ENCODE results near the gene FCN2. TPM values are rescaled to one million over a fixed set of nuclear protein-coding genes. Genes with fewer than 3 reads are reported as not detected.

The FCN2 gene
- polyA plus RNA-seq, 1 donor (not counting 4 experiments of a cell fraction or from before 2014, with no cell fraction given), result not detected

- Histone ChIP-seq H3K79me2 (ENCODE audit: control insufficient read depth, insufficient read depth, low read length) (no peaks in the 10 kb centered on the region), H3K4me3 (ENCODE audit: control insufficient read depth in 2 of 3, extremely low read depth in 1 of 3, insufficient read depth in 2 of 3, low read depth in 1 of 3, low read length in 3 of 3) (no peak overlapping the region), H3K9me1 (ENCODE audit: control insufficient read depth, extremely low read depth, insufficient read depth, low read length) (no peaks in the 10 kb centered on the region), H3K27ac (ENCODE audit: control insufficient read depth, insufficient read depth, low read length) (no peak overlapping the region), H3K4me1 (ENCODE audit: control insufficient read depth, extremely low read depth, insufficient read depth, low read length) (peaks cover 11% of the 10 kb centered on the region), H3K27me3 (ENCODE audit: control insufficient read depth, extremely low read depth, insufficient read depth, low read length) (no peaks in the 10 kb centered on the region), H3K36me3 (ENCODE audit: control insufficient read depth in 2 of 2, extremely low read depth in 1 of 2, insufficient read depth in 2 of 2, low read length in 2 of 2) (no peaks in the 10 kb centered on the region), H3K9ac (ENCODE audit: control insufficient read depth, extremely low read depth, insufficient read depth, low read length) (no peak overlapping the region), H2AFZ (ENCODE audit: control insufficient read depth, low read length) (no peak overlapping the region), H3K9me3 (ENCODE audit: control insufficient read depth, low read depth, low read length) (peaks cover 3% of the 10 kb centered on the region), H3K4me2 (ENCODE audit: control insufficient read depth, extremely low read depth, insufficient read depth, low read depth, low read length) (no peak overlapping the region), H4K20me1 (ENCODE audit: control insufficient read depth, extremely low read depth, insufficient read depth, low read length) (no peaks in the 10 kb centered on the region)
- DNase-seq (ENCODE audit: low read depth, low spot score) (no peak), FAIRE-seq (no peak)
- dilution Hi-C loops (cut with MboI; ENCODE audit: extremely low pct_ligation_motif_present, low sequenced_read_pairs), result no loop called here
- TF ChIP-seq EZH2 (IDR thresholded peaks at IDR 0.05; ENCODE audit: low read length) (no peak), CTCF (optimal IDR thresholded peaks at IDR 0.05 in 1 of 3, IDR thresholded peaks at IDR 0.05 in 1 of 3, conservative IDR thresholded peaks at IDR 0.05 in 1 of 3; ENCODE audit: extremely low read depth in 1 of 3, insufficient read depth in 2 of 3, low read length in 3 of 3) (no peak)
Observed at GRCh38 chr9:134861595-134862334, 18.8 kb upstream of the FCN2 start.

GRCh38 chr9:134863306-134863902 is 17.2 kb upstream of the FCN2 start:
- H3K9me3 ChIP-seq (ENCODE audit: control insufficient read depth, low read depth, low read length), result peaks cover 1% of the 10 kb centered on the region
- H3K36me3 ChIP-seq (ENCODE audit: control insufficient read depth in 2 of 2, extremely low read depth in 1 of 2, insufficient read depth in 2 of 2, low read length in 2 of 2), result no peaks in the 10 kb centered on the region
- no peaks in the 10 kb centered on the region for H4K20me1 ChIP-seq (ENCODE audit: control insufficient read depth, extremely low read depth, insufficient read depth, low read length)
- no peaks in the 10 kb centered on the region for H3K79me2 ChIP-seq (ENCODE audit: control insufficient read depth, insufficient read depth, low read length)
- peaks cover 7% of the 10 kb centered on the region for H3K4me1 ChIP-seq (ENCODE audit: control insufficient read depth, extremely low read depth, insufficient read depth, low read length)
- dilution Hi-C loops (cut with MboI; ENCODE audit: extremely low pct_ligation_motif_present, low sequenced_read_pairs), result no loop called here
- no peak overlapping the region for H3K27ac ChIP-seq (ENCODE audit: control insufficient read depth, insufficient read depth, low read length)
- H2AFZ ChIP-seq (ENCODE audit: control insufficient read depth, low read length), result no peak overlapping the region
- TF ChIP-seq EZH2 (IDR thresholded peaks at IDR 0.05; ENCODE audit: low read length), result no peak
- no peak for TF ChIP-seq CTCF (optimal IDR thresholded peaks at IDR 0.05 in 1 of 3, IDR thresholded peaks at IDR 0.05 in 1 of 3, conservative IDR thresholded peaks at IDR 0.05 in 1 of 3; ENCODE audit: extremely low read depth in 1 of 3, insufficient read depth in 2 of 3, low read length in 3 of 3)
- DNase-seq (ENCODE audit: low read depth, low spot score) (no peak), FAIRE-seq (no peak)
- no peaks in the 10 kb centered on the region for H3K27me3 ChIP-seq (ENCODE audit: control insufficient read depth, extremely low read depth, insufficient read depth, low read length)
- no peak overlapping the region for H3K4me2 ChIP-seq (ENCODE audit: control insufficient read depth, extremely low read depth, insufficient read depth, low read depth, low read length)
- H3K9ac ChIP-seq (ENCODE audit: control insufficient read depth, extremely low read depth, insufficient read depth, low read length), result no peak overlapping the region
- H3K4me3 ChIP-seq (ENCODE audit: control insufficient read depth in 2 of 3, extremely low read depth in 1 of 3, insufficient read depth in 2 of 3, low read depth in 1 of 3, low read length in 3 of 3), result no peak overlapping the region
- H3K9me1 ChIP-seq (ENCODE audit: control insufficient read depth, extremely low read depth, insufficient read depth, low read length), result no peaks in the 10 kb centered on the region

Data from keratinocyte (primary cell).